Neural progenitor cell (in vitro differentiated cells): Measurements from ENCODE around the gene ST8SIA4. TPM values are rescaled to one million over a fixed set of nuclear protein-coding genes. Genes with fewer than 3 reads are reported as not detected.

Source experiments
- DNase-seq: peaks from one replicate; pipeline ENCODE4 v3.0.0-alpha.2; 2016; ENCODE audit warnings: low spot score
- H2AFZ ChIP-seq: fragments of 200-600 bp; sonication (generic); replicated peaks from 2 replicates; pipeline ENCODE4 v1.6.1; 2016; ENCODE audit warnings: antibody characterized with exemption
- H3F3A ChIP-seq: fragments of 200-600 bp; sonication (generic); 2 replicates; pipeline ENCODE4 v1.6.1; 2016; ENCODE audit warnings: antibody characterized with exemption, low read depth
- H3K27ac ChIP-seq: fragments of 200-600 bp; sonication (generic); 2 replicates; pipeline ENCODE4 v1.5.1; 2016; ENCODE audit warnings: mild to moderate bottlenecking
- H3K27me3 ChIP-seq: fragments of 200-600 bp; sonication (generic); 2 replicates; pipeline ENCODE4 v1.6.1; 2016; ENCODE audit warnings: mild to moderate bottlenecking, moderate library complexity
- H3K36me3 ChIP-seq: fragments of 200-600 bp; sonication (generic); 2 replicates; pipeline ENCODE4 v1.5.1; 2016
- H3K4me1 ChIP-seq: fragments of 200-600 bp; sonication (generic); 2 replicates; pipeline ENCODE4 v1.6.1; 2016; ENCODE audit warnings: mixed run types
- H3K4me2 ChIP-seq: fragments of 200-600 bp; sonication (generic); 2 replicates; pipeline ENCODE4 v1.6.1; 2016
- H3K4me3 ChIP-seq: fragments of 200-600 bp; sonication (generic); 2 replicates; pipeline ENCODE4 v1.5.1; 2016
- H3K79me2 ChIP-seq: fragments of 200-600 bp; sonication (generic); 2 replicates; pipeline ENCODE4 v1.6.1; 2016; ENCODE audit warnings: low read depth
- H3K9ac ChIP-seq: fragments of 200-600 bp; sonication (generic); 2 replicates; pipeline ENCODE4 v1.6.1; 2016
- H3K9me3 ChIP-seq: fragments of 200-600 bp; sonication (generic); 2 replicates; pipeline ENCODE4 v1.5.1; 2016; ENCODE audit warnings: low read depth
- H4K20me1 ChIP-seq: fragments of 200-600 bp; sonication (generic); 2 replicates; pipeline ENCODE4 v1.6.1; 2016; ENCODE audit warnings: low read depth
- H3K27ac Mint-ChIP-seq: 3 replicates; pipeline ENCODE4 v1.8.0; 2021; ENCODE audit warnings: mixed read lengths
- H3K27me3 Mint-ChIP-seq: 2 replicates; pipeline ENCODE4 v1.8.0; 2022; ENCODE audit warnings: low read depth, mild to moderate bottlenecking, inconsistent platforms, moderate library complexity, mixed read lengths; ENCODE audit not compliant: insufficient read depth
- H3K36me3 Mint-ChIP-seq: 3 replicates; pipeline ENCODE4 v1.8.0; 2021; ENCODE audit warnings: mixed read lengths
- H3K4me1 Mint-ChIP-seq: 3 replicates; pipeline ENCODE4 v1.8.0; 2021; ENCODE audit warnings: mixed read lengths
- H3K4me3 Mint-ChIP-seq: 3 replicates; pipeline ENCODE4 v1.8.0; 2021; ENCODE audit warnings: mild to moderate bottlenecking, moderate library complexity, mixed read lengths
- H3K9me3 Mint-ChIP-seq: 3 replicates; pipeline ENCODE4 v1.8.0; 2020; ENCODE audit warnings: mixed read lengths
- EZH2 ChIP-seq: fragments of 200-600 bp; sonication (generic); IDR thresholded peaks from 2 replicates; pipeline ENCODE4 v1.6.1; 2017; ENCODE audit warnings: antibody characterized with exemption, mild to moderate bottlenecking, moderate library complexity
- EZH2phosphoT487 ChIP-seq: fragments of 200-600 bp; sonication (generic); IDR thresholded peaks from 2 replicates; pipeline ENCODE4 v1.6.1; 2017; ENCODE audit warnings: antibody characterized with exemption
- total RNA-seq: library from RNA; depleted of rRNA; stranded (reverse); fragments of >200 nt; gene quantifications from 2 replicates; pipeline ENCODE4 v1.2.3, GENCODE V29; 2015; ENCODE audit warnings: low replicate concordance
- TF ChIP-seq, protein P1 (sequence below): fragments of 200-600 bp; sonication (generic); IDR thresholded peaks from 2 replicates; pipeline ENCODE4 v1.5.1; 2017; ENCODE audit warnings: antibody characterized with exemption, mild to moderate bottlenecking

ST8SIA4 gene
- total RNA-seq, 1 donor from 2014 or later, result 0.84 TPM

DNA sequence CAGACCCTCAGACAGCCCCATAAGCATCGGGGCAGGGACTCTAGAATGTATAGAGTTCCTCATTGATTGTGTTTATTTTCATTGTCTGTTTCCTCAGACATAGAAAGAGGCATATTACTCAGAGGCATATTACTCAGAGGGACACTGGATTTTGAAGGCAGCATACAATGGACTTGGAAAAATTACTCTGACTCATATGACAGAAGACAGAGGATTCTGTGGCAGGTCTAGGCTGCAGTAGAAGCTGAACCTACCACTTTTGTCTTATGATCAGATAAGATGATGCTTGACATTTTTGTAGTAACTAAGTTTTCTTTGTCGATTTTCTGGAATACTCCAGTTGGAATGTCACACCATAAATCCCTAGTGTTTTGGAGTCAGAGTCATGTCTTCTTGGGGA is 105.2 kb downstream of the ST8SIA4 start:
- H3K9ac ChIP-seq, result no peak overlapping the region
- no peaks in the 10 kb centered on the region for H3K27me3 ChIP-seq
- TF ChIP-seq EZH2phosphoT487 (no peak), EZH2 (no peak)
- TF ChIP-seq, protein P1, sequence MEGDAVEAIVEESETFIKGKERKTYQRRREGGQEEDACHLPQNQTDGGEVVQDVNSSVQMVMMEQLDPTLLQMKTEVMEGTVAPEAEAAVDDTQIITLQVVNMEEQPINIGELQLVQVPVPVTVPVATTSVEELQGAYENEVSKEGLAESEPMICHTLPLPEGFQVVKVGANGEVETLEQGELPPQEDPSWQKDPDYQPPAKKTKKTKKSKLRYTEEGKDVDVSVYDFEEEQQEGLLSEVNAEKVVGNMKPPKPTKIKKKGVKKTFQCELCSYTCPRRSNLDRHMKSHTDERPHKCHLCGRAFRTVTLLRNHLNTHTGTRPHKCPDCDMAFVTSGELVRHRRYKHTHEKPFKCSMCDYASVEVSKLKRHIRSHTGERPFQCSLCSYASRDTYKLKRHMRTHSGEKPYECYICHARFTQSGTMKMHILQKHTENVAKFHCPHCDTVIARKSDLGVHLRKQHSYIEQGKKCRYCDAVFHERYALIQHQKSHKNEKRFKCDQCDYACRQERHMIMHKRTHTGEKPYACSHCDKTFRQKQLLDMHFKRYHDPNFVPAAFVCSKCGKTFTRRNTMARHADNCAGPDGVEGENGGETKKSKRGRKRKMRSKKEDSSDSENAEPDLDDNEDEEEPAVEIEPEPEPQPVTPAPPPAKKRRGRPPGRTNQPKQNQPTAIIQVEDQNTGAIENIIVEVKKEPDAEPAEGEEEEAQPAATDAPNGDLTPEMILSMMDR, result no peak
- no peak overlapping the region for H3K27ac ChIP-seq
- H3K36me3 ChIP-seq, result no peaks in the 10 kb centered on the region
- H2AFZ ChIP-seq, result no peak overlapping the region
- Mint-ChIP-seq H3K36me3 (peaks cover 4% of the 10 kb centered on the region), H3K9me3 (no peaks in the 10 kb centered on the region), H3K27ac (no peak overlapping the region), H3K4me1 (peaks cover 5% of the 10 kb centered on the region), H3K27me3 (no peaks in the 10 kb centered on the region), H3K4me3 (no peak overlapping the region)
- no peaks in the 10 kb centered on the region for H3F3A ChIP-seq
- no peaks in the 10 kb centered on the region for H3K9me3 ChIP-seq
- DNase-seq, result no peak
- H3K79me2 ChIP-seq, result no peaks in the 10 kb centered on the region
- H3K4me3 ChIP-seq, result no peak overlapping the region
- no peaks in the 10 kb centered on the region for H4K20me1 ChIP-seq
- no peaks in the 10 kb centered on the region for H3K4me1 ChIP-seq
- no peak overlapping the region for H3K4me2 ChIP-seq

DNA sequence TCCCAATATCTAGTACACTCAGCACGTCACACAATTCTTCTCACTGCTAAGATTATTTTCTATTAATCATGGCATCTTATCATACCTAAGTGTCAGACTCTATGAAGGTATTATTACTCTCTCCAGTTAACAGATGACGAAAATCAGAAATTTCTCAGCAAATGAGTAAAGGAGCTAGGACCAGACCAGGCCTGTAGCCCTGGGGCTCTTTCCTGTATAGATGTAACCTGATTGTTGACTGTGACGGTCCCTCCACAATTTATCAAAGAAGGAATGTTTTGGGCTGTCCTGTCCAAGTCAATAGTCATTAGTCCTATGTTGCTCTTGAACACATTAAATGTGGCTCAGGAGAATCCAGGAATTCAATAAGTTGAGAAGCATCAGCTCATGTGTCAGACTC is 106.2 kb downstream of the ST8SIA4 start:
- no peaks in the 10 kb centered on the region for H3K9me3 Mint-ChIP-seq
- no peaks in the 10 kb centered on the region for H3F3A ChIP-seq
- no peak for DNase-seq
- no peak overlapping the region for H3K4me2 ChIP-seq
- no peak overlapping the region for H2AFZ ChIP-seq
- H3K9ac ChIP-seq, result no peak overlapping the region
- no peaks in the 10 kb centered on the region for H3K79me2 ChIP-seq
- H4K20me1 ChIP-seq, result no peaks in the 10 kb centered on the region
- H3K27me3 ChIP-seq, result no peaks in the 10 kb centered on the region
- H3K4me3 ChIP-seq, result no peak overlapping the region
- H3K4me1 ChIP-seq, result no peaks in the 10 kb centered on the region
- H3K4me3 Mint-ChIP-seq, result no peak overlapping the region
- TF ChIP-seq, protein P1, result no peak
- no peak for TF ChIP-seq EZH2
- no peak for TF ChIP-seq EZH2phosphoT487
- H3K4me1 Mint-ChIP-seq, result peaks cover 15% of the 10 kb centered on the region
- no peaks in the 10 kb centered on the region for H3K9me3 ChIP-seq
- no peaks in the 10 kb centered on the region for H3K27me3 Mint-ChIP-seq
- no peak overlapping the region for H3K27ac Mint-ChIP-seq
- no peaks in the 10 kb centered on the region for H3K36me3 ChIP-seq
- peaks cover under 1% of the 10 kb centered on the region for H3K36me3 Mint-ChIP-seq
- no peak overlapping the region for H3K27ac ChIP-seq

DNA sequence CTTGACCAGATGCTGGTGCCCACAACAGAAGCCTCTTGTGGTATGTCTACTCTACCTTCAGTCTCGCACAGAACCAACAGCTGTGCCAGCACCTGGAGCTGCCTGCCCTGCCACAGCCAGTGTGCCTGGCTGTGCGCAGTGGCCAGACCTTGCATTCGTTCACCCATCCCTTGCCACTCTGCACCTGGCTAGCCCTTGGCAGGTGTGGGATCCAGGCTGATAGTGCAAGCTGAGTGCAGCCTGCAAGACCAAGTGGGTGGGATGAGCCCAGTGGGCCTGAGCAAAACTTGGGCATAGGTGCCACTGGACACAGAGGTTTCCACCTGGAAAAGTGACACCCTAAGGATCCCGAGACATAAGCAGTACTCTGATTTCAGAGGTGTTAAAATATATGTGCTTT is 108.2 kb downstream of the ST8SIA4 start:
- no peak overlapping the region for H3K27ac Mint-ChIP-seq

More for the DNA sequence above, 108.2 kb downstream of the ST8SIA4 start:
- Mint-ChIP-seq H3K36me3 (no peaks in the 10 kb centered on the region), H3K4me3 (no peak overlapping the region), H3K27me3 (no peaks in the 10 kb centered on the region), H3K9me3 (no peaks in the 10 kb centered on the region), H3K4me1 (peaks cover 35% of the 10 kb centered on the region)
- Histone ChIP-seq H3K9me3 (no peaks in the 10 kb centered on the region), H3K9ac (no peak overlapping the region), H3K27ac (no peak overlapping the region), H3K79me2 (no peaks in the 10 kb centered on the region), H3K4me3 (no peak overlapping the region), H3K4me2 (no peak overlapping the region), H3F3A (no peaks in the 10 kb centered on the region), H3K36me3 (no peaks in the 10 kb centered on the region), H2AFZ (no peak overlapping the region), H3K27me3 (no peaks in the 10 kb centered on the region), H4K20me1 (no peaks in the 10 kb centered on the region), H3K4me1 (peaks cover 11% of the 10 kb centered on the region)
- DNase-seq, result no peak
- no peak for TF ChIP-seq EZH2
- TF ChIP-seq, protein P1, result no peak
- TF ChIP-seq EZH2phosphoT487, result no peak
